ENCODE results near the gene FFAR3.

GRCh38 chr19:35309481-35310279 is 48.6 kb upstream of the FFAR3 start:
- TF ChIP-seq CTCF (IDR thresholded peaks at IDR 0.05; ENCODE audit: low read depth, low read length) = no peak
- TF ChIP-seq MAX (IDR thresholded peaks at IDR 0.05; ENCODE audit: low read depth, low read length) = no peak
- TF ChIP-seq MYC (IDR thresholded peaks at IDR 0.05; ENCODE audit: low read depth, low read length) = no peak
- TF ChIP-seq POLR2A (IDR thresholded peaks at IDR 0.05; ENCODE audit: extremely low read depth, insufficient read length) = no peak
